GM12878 (cell line): ENCODE measurements around the gene TEPSIN. TPM values are rescaled to one million over a fixed set of nuclear protein-coding genes. Genes with fewer than 3 reads are reported as not detected.
A peak's percentile ranks its signal among the peaks of the same experiment; 100 is the strongest.

Experiments
- ATF2 ChIP-seq: IDR thresholded peaks from 2 replicates; pipeline ENCODE4 v1.6.1; 2012; ENCODE audit warnings: low read length, inconsistent platforms
- BMI1 ChIP-seq: fragments of 450-650 bp; IDR thresholded peaks from 2 replicates; pipeline ENCODE4 v1.6.1; 2016; ENCODE audit warnings: mild to moderate bottlenecking, moderate library complexity, borderline replicate concordance
- CBX3 ChIP-seq: fragments of 200-600 bp; sonication (generic); IDR thresholded peaks from 2 replicates; pipeline ENCODE4 v1.6.1; 2016; ENCODE audit warnings: low read depth, borderline replicate concordance
- CREM ChIP-seq: IDR thresholded peaks from 2 replicates; pipeline ENCODE4 v1.6.1; 2014; ENCODE audit warnings: antibody characterized with exemption, low read depth
- E2F8 ChIP-seq: fragments of 450-650 bp; IDR thresholded peaks from 2 replicates; pipeline ENCODE4 v1.6.1; 2018; ENCODE audit warnings: mild to moderate bottlenecking, low read depth, moderate library complexity; ENCODE audit not compliant: partially characterized antibody
- ESRRA ChIP-seq: IDR thresholded peaks from 2 replicates; pipeline ENCODE4 v1.6.1; 2012; ENCODE audit warnings: mild to moderate bottlenecking, low read length, improper control_type of control experiment
- GABPA ChIP-seq: IDR thresholded peaks from 2 replicates; pipeline ENCODE4 v1.6.1; 2014; ENCODE audit warnings: antibody characterized with exemption, low read depth, mild to moderate bottlenecking, inconsistent platforms
- IKZF2 ChIP-seq, 2 experiments: fragments of 450-650 bp; IDR thresholded peaks; 2 replicates each; pipeline ENCODE4 v1.6.1; 2017; ENCODE audit warnings: mild to moderate bottlenecking in 2 of 2, moderate library complexity in 2 of 2
- NFIC ChIP-seq: IDR thresholded peaks from 2 replicates; pipeline ENCODE4 v1.6.1; 2012; ENCODE audit warnings: low read depth, mild to moderate bottlenecking, inconsistent platforms, low read length, moderate library complexity
- NFYA ChIP-seq: IDR thresholded peaks from 2 replicates; pipeline ENCODE4 v1.6.1; 2011; ENCODE audit warnings: low read depth, mild to moderate bottlenecking, low read length, improper control_type of control experiment, borderline replicate concordance
- NKRF ChIP-seq: fragments of 450-650 bp; conservative IDR thresholded peaks from 2 replicates; pipeline ENCODE4 v1.6.1; 2017; ENCODE audit warnings: mild to moderate bottlenecking, moderate library complexity
- PML ChIP-seq: IDR thresholded peaks from 2 replicates; pipeline ENCODE4 v1.6.1; 2012; ENCODE audit warnings: low read length, inconsistent platforms
- RUNX3 ChIP-seq: IDR thresholded peaks from 2 replicates; pipeline ENCODE4 v1.6.1; 2012; ENCODE audit warnings: low read length, inconsistent platforms
- SREBF1 ChIP-seq: IDR thresholded peaks from 2 replicates; pipeline ENCODE4 v1.6.1; 2012; ENCODE audit warnings: mild to moderate bottlenecking, low read length
- SREBF2 ChIP-seq: IDR thresholded peaks from 2 replicates; pipeline ENCODE4 v1.6.1; 2012; ENCODE audit warnings: mild to moderate bottlenecking, low read length
- STAT1 ChIP-seq: fragments of 450-650 bp; conservative IDR thresholded peaks from 2 replicates; pipeline ENCODE4 v1.6.1; 2014; ENCODE audit warnings: antibody characterized with exemption, mild to moderate bottlenecking
- STAT3 ChIP-seq: IDR thresholded peaks from 2 replicates; pipeline ENCODE4 v1.6.1; 2011; ENCODE audit warnings: low read depth, low read length, improper control_type of control experiment
- TCF12 ChIP-seq: IDR thresholded peaks from 2 replicates; pipeline ENCODE4 v1.6.1; 2011; ENCODE audit warnings: low read depth, mild to moderate bottlenecking, low read length
- TCF3 ChIP-seq: IDR thresholded peaks from 2 replicates; pipeline ENCODE4 v1.6.1; 2012; ENCODE audit warnings: low read depth, mild to moderate bottlenecking, low read length, borderline replicate concordance; ENCODE audit not compliant: insufficient read depth
- YBX1 ChIP-seq: fragments of 450-650 bp; IDR thresholded peaks from 2 replicates; pipeline ENCODE4 v1.6.1; 2016; ENCODE audit warnings: antibody characterized with exemption
- ZNF384 ChIP-seq: IDR thresholded peaks from 2 replicates; pipeline ENCODE4 v1.6.1; 2012; ENCODE audit warnings: low read depth, mild to moderate bottlenecking, low read length, improper control_type of control experiment, borderline replicate concordance
- polyA plus RNA-seq, 11 experiments: library from polyadenylated mRNA; depleted of rRNA in 4 of 11; unstranded in 6 of 11; stranded (reverse) in 5 of 11; fragments of >200 nt; fragmentation: Nextera tagmentation in 4 of 11; fragmentation: Illumina TruSeq in 1 of 11; extraction: Ambion mirVana in 4 of 11; extraction: Trizol in 1 of 11; gene quantifications; 1 replicate in 1 of 11; 2 replicates in 10 of 11; pipeline versions ENCODE4 v1.2.1 to v1.2.3, GENCODE V29; 2011 to 2016; ENCODE audit warnings: inconsistent platforms in 2 of 11, missing spikeins in 2 of 11, low read depth in 1 of 11
- total RNA-seq, 4 experiments: library from RNA; depleted of rRNA in 3 of 4; stranded (reverse); fragments of >200 nt in 3 of 4; fragmentation: Illumina TruSeq in 1 of 4; extraction: Trizol in 1 of 4; gene quantifications; 2 replicates each; pipeline versions ENCODE4 v1.2.1 to v1.2.3, GENCODE V29; 2013 to 2021
- TF ChIP-seq, protein P1 (sequence below): fragments of 450-650 bp; IDR thresholded peaks from 2 replicates; pipeline ENCODE4 v1.6.1; 2017; ENCODE audit warnings: borderline replicate concordance

Gene TEPSIN
- total and polyA plus RNA-seq, 10 of the 15 experiments (the other 5 are each of a cell fraction or from before 2014, with no cell fraction given) = 0.87 to 36.7 (median 5.3) TPM

DNA sequence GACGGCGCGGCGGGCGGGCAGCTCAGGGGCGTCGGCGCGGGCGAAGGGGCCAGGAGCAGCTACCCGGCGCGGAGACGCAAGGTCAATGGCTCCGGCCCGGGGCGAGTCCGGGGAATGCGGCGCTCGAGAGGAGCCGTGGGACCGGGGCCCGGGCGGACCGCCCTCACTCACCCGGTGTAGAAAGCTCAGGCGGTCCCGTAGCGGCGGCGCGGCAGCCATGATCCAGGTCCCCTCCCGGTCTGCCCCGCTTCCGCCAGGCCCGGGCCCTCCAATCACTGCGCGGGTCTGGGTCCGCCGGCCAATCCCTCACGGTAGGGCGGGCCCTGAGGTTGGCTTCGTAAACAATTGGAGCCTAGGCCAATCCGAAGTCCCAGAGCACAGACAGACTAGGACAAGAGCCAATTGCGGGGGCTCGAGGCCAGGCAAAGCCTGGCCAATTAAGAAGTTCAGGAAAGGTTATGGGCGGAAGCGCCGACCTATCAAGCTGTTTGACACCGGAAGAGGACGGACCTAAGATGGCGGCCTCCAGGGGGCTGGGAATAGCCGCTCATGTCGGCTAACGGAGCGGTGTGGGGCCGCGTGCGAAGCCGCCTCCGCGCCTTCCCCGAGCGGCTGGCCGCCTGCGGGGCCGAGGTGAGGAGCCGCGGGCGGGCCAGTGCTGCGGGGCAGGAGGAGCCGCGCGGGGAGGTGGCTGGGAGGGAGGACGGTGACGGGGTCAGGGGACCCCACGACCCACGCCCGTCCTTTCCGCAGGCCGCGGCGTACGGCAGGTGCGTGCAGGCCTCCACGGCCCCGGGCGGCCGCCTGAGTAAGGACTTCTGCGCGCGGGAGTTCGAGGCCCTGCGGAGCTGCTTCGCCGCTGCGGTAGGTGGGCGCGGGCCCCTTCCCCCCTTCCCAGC, at the start of gene TEPSIN, which contains the start of gene NDUFAF8 (continued):
- TF ChIP-seq ESRRA = no peak
- peak; percentile 79 for TF ChIP-seq E2F8
- TF ChIP-seq NKRF = peak; percentile 69
- no peak for TF ChIP-seq BMI1
- peak; percentile 62; the same call in 1 of the 2 replicates for TF ChIP-seq CREM
- no peak for TF ChIP-seq ZNF384
- no peak for TF ChIP-seq PML
- TF ChIP-seq GABPA = peak; percentile 92
- TF ChIP-seq TCF12 = 0 out of 2 replicates have a peak, but pooled peaks have one; percentile 16
- TF ChIP-seq CBX3 = no peak
- TF ChIP-seq NFIC = no peak
- TF ChIP-seq YBX1 = no peak
- TF ChIP-seq, protein P1, sequence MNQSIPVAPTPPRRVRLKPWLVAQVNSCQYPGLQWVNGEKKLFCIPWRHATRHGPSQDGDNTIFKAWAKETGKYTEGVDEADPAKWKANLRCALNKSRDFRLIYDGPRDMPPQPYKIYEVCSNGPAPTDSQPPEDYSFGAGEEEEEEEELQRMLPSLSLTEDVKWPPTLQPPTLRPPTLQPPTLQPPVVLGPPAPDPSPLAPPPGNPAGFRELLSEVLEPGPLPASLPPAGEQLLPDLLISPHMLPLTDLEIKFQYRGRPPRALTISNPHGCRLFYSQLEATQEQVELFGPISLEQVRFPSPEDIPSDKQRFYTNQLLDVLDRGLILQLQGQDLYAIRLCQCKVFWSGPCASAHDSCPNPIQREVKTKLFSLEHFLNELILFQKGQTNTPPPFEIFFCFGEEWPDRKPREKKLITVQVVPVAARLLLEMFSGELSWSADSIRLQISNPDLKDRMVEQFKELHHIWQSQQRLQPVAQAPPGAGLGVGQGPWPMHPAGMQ = no peak
- TF ChIP-seq SREBF1 = no peak
- no peak for TF ChIP-seq STAT3
- TF ChIP-seq RUNX3 = peak; percentile 32; the same call in 1 of the 2 replicates
- TF ChIP-seq IKZF2 (IDR thresholded peaks at IDR 0.05) = no peak
- no peak for TF ChIP-seq ATF2
- TF ChIP-seq NFYA = peak; percentile 81
- peak; percentile 49; the same call in 1 of the 2 replicates for TF ChIP-seq STAT1
- TF ChIP-seq TCF3 = no peak
- no peak for TF ChIP-seq SREBF2
